PC-3 (cell line): ENCODE data around the gene NTM.

Experiments
- EZH2 ChIP-seq: fragments of 300-600 bp; sonication (generic); IDR thresholded peaks from one replicate; pipeline ENCODE4 v1.6.1; 2017; ENCODE audit warnings: antibody characterized with exemption, mild to moderate bottlenecking, low read length; ENCODE audit not compliant: unreplicated experiment
- EZH2phosphoT487 ChIP-seq: fragments of 300-600 bp; sonication (generic); IDR thresholded peaks from 2 replicates; pipeline ENCODE4 v1.6.1; 2018; ENCODE audit warnings: mild to moderate bottlenecking, antibody characterized with exemption, low read length, borderline replicate concordance
- TF ChIP-seq, protein P1 (sequence below): fragments of 300-600 bp; sonication (generic); conservative IDR thresholded peaks from 2 replicates; pipeline ENCODE4 v1.5.1; 2017; ENCODE audit warnings: antibody characterized with exemption, low read depth, mild to moderate bottlenecking, low read length

DNA sequence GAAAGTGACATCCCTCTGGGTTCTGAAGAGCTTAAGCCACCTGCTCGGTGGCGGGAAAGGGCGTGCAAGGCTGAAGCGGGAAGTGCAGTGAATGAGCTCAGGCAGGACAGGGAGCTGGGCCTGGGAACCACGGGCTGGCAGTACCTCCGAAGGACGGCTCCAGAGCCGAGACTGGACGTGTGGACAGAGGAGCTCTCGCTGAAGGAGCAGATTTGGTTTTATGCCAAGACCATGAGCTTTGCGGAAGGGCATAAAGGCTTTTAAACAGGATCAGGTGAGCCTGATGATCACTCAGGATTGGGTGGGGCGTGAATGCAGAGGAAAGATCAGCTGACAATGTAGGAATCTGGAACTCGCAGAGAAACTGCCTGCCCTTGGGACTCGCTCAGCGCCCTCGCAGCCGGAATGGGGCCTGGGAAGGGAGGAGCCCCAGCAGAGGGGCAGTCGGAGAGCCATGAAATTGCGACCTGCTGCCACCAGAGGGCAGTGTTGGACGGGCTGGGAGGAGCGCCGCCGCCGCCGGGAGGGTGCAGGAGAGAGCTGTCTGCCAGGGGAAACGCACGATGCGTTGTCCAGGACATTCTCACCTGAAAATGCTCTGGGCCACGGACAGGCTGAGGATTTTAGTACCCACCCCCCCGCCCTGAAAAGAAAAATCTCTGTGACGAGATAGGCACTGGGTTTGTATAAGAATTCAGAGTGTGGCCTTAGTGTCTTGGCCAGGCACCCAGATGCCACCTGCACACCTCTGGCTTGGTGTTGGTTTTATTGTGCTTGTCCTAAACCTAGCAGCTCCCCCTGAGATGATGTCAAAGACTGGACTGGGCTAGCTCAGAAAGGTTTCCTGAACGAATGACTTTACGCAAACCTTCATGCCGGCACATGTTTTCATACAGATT is 324.4 kb downstream of the NTM start:
- TF ChIP-seq, protein P1, sequence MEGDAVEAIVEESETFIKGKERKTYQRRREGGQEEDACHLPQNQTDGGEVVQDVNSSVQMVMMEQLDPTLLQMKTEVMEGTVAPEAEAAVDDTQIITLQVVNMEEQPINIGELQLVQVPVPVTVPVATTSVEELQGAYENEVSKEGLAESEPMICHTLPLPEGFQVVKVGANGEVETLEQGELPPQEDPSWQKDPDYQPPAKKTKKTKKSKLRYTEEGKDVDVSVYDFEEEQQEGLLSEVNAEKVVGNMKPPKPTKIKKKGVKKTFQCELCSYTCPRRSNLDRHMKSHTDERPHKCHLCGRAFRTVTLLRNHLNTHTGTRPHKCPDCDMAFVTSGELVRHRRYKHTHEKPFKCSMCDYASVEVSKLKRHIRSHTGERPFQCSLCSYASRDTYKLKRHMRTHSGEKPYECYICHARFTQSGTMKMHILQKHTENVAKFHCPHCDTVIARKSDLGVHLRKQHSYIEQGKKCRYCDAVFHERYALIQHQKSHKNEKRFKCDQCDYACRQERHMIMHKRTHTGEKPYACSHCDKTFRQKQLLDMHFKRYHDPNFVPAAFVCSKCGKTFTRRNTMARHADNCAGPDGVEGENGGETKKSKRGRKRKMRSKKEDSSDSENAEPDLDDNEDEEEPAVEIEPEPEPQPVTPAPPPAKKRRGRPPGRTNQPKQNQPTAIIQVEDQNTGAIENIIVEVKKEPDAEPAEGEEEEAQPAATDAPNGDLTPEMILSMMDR: peak; percentile 86
- TF ChIP-seq EZH2phosphoT487 (no peak), EZH2 (no peak)
